Kidney capillary endothelial cell (primary cell): Measurements from ENCODE around the gene KLK5.
"Not testable (repeated sequence)": the region's sequence is repeated elsewhere in the genome, so short reads cannot be mapped to it uniquely, and the experiment has no call there.

Experiments used
- DNase-seq: peaks from one replicate; pipeline ENCODE4 v3.0.0-alpha.2; 2018; ENCODE audit warnings: low spot score

The KLK5 gene, protein sequence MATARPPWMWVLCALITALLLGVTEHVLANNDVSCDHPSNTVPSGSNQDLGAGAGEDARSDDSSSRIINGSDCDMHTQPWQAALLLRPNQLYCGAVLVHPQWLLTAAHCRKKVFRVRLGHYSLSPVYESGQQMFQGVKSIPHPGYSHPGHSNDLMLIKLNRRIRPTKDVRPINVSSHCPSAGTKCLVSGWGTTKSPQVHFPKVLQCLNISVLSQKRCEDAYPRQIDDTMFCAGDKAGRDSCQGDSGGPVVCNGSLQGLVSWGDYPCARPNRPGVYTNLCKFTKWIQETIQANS

DNA sequence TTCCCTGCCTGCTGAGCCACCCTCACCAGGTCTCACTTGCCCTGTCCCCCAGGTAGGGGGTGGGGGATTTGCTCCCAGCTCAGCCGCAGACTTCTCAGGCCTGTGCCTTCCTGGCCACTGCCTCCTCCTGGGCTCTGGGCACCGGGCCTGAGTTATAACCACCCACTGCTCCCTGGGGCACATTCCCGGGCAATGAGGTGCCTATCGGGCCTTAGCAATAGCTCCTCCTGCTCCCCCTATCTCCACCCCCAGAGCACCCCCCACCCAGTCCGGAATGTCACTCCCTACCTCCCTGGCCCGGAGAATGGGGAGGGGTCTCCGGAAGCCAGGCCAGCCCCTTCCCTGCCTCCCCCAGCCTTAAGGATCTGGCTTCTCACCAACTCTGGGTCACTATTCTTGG lies at the start of gene KLK5:
Gene KLK5, minus strand, starts transcription at position 129 of the 400 bp plus-strand sequence. CDS start 381 bp downstream, outside the sequence.
- no peak for DNase-seq

DNA sequence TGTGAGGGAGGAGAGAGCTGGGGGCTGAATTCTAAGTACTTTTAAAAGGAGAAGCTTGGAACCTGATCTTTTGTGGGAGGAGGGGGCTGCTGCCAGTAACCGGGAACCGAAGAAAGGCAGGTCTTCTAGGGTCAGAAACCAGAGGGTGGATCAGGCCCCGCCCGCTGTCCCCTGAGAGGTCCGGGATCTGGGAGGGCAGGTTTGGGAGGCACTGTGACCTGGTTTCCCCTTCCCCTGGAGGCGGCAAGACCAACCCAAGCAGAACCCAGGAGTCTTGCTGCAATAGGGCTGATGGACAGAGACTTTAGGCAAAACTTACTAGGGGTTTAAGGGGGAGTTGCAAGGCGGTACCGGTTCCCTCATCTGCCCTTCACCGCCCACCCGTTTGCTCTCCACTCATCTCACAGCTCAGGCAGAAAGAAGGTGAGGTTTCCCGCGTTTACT lies 49.3 kb upstream of the KLK5 start:
- no peak for DNase-seq

DNA sequence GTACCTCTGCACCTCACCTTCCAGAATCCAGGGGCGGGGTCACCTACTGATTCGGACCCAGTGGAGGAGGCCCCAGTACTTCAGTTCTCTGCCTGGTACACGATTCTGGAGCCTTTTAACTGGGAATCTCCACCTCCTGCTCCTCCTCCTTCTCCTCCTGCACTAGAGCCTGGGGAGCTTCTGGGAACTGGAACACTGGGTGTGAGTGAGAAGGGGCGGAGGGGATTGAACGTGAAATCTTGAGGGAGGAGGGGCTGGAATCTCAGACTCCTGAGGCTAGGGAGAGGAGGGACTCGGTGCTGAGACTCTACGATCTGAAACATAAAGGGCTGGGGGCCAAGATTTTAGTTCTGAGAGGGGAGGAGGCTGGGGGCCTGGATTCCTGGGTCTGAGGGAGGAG lies 48.7 kb upstream of the KLK5 start, which contains the start of gene KLK8:
Gene KLK8, minus strand, starts transcription at position 90 of the 400 bp plus-strand sequence. CDS start 437 bp downstream, outside the sequence.
- no peak for DNase-seq

DNA sequence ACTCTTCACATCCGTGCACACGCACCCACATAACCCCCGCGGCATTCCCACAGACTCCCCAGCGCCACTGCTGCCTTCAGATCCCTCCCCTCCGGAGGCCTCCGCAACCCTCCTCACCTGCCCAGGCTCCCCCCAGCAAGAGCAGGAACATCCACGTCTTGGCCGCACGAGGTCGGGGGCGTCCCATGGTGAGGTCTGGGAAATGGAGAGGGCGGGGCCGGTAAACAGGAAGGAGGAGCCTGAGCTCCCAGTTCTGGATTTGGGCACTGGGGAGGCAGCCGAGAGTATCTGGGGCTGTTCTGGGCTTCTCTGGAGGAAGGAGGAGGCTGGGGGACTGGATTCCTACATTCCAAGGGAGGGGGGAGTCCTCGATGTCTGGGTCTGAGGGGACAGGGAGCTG lies 48.1 kb upstream of the KLK5 start:
- no peak for DNase-seq

DNA sequence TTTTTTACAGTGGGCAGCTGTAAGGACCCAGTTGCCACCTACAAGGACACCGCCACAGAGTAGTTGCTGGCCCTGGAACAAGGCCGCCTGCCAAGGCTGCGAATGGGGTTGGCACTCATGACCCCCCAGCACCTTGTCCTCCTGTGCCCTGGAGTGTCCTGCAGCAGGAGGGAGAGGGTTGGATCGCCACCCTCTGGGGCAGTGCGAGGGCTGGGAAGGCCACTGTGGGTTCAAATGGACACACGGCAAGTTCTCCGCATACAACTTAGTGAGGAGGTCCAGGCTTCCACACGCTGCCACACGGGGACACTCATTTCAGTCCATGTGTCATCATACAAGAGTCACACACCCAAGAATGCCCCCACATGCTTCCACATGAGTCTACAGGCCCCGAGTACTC lies 47.6 kb upstream of the KLK5 start:
- DNase-seq, result no peak

DNA sequence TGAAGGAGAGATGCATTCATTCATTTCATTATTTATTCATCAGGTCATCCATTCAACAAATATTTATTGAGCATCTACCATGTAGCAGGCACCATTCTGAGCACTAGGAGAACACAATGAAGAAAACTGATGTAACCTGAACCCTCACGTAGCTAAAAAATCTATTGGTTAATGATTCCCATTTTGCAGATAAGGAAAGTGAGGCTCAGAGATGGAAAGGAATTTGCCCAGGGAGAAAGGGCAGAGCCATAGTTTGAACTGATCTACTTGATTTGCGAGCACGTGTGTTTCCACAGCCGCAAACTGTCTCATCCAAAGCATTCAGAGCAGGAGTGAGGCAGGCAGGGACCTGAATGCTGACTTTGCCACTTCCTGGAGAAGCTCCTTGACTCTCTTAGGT lies 45.8 kb upstream of the KLK5 start:
- DNase-seq, result no peak

DNA sequence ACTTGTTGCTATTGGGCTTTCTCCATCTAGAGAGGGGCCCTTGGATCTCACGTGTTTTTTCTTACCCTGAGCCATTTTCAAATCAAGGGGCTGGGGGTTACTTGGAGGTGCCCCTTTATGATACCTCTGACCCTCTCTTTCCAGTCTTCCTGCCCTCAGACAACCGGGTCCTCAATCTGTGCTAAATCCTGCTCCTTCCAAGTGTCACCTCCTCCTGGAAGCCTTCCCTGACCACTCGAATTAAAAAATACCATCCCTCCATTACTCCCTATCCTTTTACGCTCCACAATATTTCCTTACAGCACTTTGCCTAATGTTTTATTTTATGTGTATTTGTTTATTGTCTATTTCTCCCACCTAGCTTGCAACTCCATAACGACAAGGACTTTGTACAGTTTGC lies 45.2 kb upstream of the KLK5 start:
- no peak for DNase-seq

DNA sequence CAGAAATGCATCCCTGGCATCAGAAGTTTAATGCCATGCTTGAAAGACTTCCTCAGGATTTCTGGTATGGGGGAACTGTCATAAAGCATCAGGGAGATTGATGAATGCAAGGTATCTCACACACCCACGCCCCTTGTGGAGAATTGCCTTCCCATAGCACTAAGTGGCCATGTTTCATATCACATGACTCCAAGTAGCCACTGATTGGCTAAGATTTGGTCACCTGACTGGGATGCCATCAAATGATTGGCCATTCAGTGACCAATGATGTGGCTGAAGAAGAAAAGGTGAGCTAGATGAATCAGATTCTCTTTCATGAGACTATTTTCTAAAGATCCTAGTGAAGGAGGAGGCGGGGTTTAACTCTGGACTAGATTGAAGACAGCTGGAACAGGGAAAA lies 41.3 kb upstream of the KLK5 start:
- DNase-seq, result no peak

DNA sequence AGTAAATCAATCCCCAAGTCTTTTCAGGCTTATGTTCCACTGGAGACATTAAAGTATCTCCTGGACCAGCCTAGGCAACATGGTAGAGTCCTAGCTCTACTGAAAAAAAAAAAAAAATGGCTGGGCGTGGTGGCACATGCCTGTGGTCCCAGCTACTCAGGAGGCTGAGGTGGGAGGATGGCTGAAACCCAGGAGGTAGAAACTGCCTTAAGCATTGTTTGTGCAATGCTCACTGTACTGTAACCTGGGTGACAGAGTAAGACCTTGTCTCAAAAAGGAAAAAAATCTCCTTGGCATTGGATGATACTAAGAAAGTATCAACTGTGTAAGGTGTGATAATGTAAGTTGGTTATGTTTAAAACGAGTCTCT lies 39.8 kb upstream of the KLK5 start:
- DNase-seq, result no peak

DNA sequence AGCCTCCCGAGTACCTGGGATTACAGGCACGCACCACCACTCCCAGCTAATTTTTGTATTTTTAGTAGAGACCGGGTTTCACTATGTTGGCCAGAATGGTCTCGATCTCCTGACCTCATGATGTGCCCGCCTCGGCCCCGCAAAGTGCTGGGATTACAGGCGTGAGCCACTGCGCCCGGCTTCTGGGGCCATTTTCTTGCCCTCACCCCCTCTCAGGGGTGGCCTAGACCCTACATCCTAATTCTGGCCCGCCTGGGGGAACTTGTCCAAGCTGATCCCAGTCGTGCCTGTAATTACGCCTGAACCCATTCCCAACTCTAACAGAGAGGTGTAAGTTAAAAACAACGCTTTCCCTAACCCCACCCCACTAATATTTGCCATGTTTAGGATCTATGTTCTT lies 31.6 kb upstream of the KLK5 start:
- not testable (repeated sequence) for DNase-seq

DNA sequence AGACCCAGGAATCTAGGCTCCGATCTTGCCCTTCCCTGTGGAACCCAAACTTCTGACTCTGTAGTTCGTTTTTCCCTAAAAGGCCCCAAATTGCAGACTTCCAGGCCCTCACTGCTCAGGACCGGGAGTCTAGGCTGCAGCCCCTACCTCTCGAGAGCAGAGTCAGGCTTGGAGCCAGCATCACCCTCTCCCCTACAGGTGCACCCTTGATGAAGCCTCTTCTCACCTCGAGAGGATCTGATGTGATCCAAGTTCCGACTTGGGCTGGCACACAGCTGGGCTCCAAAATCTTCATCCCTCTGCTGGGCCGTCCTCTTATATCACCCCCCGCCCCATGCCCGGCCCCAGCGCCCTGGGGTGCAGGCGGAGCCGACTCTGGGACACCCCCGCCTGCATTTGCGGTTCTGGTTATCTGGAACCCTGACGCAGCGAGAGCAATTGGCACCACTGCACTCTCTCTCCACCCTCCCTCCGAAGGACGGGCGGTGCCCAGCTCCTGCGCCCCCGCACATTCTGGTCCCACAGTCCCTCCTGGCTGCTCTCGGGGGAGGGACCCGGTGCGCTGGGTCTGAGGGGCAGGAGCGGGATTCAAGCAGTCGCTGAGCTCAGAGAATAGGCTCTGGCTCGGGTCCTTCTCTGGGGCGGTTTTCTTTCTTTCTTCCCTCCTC lies 30.9 kb upstream of the KLK5 start, which contains the start of gene KLK7:
Gene KLK7, minus strand, starts transcription at position 293 of the 668 bp plus-strand sequence. CDS start 1,518 bp downstream, outside the sequence.
- DNase-seq, result no peak

DNA sequence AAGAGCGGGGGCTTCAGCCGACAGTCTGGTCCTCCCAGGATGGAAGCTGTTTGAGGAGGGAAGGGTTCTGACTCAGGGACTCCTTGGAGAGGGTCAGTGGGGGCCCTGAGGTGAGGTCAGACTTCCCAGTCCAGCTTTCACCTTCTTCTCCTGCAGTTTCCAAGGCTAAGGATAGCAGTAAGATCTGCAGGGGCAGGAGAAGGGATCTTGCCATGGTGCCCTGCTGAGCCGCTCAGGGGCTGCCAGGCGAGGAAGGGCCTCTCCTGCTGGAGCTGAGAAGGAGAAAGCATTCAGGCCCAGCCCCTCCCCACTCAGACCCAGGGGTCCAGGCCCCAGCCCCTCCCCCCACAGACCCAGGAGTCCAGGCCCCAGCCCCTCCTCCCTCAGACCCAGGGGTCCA lies 29.3 kb upstream of the KLK5 start:
- DNase-seq, result no peak

DNA sequence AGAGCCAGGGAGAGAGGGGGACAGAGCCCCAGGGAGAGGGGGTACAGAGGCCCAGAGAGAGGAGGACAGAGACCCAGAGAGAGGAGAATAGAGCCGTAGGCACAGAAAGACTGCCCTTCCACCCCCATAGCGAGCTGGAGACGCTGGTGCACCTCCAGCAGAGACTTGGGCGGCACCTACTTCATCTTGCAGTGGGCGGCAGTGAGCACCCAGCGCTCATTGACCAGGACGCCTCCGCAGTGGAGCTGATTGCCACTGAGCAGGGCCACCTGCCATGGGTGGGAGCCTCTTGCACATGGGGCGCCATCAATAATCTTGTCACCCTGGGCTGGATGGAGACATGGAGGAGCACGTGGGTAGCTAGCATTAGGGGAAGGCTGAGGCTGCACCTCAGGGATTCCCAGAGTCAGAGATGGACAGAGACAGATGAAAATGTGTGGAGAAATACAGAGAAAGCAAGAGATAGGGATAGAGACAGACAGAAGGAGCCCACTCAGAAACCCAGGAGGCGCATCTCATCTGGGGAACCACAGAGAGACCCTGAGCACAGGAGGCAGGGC lies 28.8 kb upstream of the KLK5 start:
- no peak for DNase-seq

DNA sequence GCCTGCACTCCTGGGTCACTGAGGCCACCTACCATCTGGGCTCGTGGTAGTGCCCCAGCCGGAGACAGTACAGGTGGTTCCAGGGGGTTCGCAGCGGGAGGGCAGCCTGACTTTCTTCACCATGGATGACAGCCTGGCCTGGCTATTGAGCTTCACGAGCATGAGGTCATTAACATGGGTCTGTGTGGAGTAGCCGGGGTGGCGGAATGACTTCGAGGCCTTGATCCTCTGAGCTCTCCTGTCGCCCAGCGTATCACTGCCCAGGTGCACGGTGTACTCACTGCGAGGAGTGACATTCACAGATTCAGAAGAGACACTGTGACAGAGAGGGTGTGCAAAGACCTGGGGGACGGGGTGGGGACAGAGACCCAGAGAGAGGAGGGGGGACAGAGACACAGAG lies 27.4 kb upstream of the KLK5 start:
- DNase-seq, result no peak

DNA sequence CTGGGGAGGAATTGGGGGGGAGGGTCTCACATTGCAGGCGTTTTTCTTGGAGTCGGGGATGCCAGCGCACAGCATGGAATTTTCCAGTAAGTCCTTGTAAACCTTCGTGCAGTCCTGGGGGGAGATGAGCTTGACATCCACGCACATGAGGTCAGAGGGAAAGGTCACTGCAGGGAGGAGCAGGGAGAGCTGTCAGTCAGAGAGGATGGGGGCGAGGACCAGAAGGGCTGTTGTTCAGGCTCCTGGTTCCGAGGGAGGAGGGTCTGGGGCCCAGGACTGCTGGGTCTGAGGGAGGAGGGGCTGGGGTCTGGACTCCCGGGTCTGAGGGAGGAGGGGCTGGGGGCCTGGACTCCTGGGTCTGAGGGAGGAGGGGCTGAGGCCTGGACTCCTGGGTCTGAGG lies 26.9 kb upstream of the KLK5 start:
- no peak for DNase-seq

DNA sequence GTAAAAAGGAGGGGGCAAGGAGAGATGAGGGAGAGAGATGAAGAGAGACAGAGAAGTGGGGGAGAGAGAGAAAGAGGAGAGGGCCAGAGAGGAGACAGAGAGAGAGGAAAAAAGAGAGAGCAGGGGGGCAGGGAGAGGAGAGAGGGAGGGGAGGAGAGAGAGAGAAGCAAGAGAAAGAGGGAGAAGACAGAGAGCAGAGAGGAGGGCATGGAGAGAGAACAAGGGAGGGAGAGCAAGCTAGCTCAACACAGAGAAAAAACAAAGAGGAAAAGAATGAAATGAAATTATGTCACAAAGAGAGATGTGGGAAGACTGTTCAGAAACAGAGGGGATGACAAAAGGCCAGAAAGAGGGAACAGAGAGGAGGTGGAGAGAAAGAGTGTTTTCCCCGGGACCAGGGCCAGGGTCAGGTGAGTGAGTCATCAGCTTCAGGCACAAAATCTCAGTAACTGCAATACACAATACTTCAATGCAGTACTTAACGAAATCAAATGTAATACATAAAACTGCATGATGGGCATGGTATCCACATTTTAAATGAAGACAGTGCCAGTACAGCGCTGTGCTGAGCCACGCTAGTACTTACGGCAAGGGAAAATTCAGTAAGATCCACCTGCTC lies 26.0 kb upstream of the KLK5 start:
- DNase-seq, result no peak

DNA sequence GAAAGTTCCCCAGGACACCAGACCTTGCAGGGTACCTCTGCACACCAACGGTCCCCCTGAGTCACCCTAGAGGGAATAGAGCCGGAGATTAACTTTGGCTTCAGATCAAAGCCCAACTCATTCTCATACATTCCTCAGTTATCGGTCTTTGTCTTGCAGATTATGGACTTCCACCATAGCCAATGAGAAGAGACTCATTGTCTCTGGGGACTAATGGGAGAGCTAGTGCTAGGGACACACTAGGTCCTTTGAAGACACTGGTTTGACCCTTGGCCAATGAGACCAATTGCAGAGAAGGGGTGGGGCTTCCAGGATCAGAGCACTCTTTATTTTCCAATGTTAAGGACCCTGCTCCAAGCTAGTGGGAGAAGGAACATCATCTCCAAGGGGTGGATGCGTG lies 24.8 kb upstream of the KLK5 start:
- DNase-seq, result no peak

DNA sequence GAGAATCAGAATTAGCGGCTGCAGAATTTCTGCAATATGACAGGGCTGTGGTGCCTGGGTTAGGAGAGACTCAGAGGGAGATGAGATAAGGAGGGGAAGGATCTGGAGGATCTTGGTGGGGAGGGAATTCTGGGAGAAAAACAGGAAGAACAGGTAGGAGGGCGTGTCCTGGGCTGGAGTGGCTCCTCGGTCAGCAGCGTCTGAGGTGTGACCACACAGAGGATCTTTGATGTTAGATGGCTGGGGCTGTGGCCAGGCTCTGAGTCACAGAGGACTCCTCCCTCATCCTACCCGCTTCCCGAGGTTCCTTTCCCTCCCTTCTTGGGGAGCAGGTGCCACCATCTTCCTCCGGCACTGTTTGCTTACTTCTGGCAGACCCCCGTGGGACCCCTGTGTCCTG lies 22.9 kb upstream of the KLK5 start:
- DNase-seq, result no peak

DNA sequence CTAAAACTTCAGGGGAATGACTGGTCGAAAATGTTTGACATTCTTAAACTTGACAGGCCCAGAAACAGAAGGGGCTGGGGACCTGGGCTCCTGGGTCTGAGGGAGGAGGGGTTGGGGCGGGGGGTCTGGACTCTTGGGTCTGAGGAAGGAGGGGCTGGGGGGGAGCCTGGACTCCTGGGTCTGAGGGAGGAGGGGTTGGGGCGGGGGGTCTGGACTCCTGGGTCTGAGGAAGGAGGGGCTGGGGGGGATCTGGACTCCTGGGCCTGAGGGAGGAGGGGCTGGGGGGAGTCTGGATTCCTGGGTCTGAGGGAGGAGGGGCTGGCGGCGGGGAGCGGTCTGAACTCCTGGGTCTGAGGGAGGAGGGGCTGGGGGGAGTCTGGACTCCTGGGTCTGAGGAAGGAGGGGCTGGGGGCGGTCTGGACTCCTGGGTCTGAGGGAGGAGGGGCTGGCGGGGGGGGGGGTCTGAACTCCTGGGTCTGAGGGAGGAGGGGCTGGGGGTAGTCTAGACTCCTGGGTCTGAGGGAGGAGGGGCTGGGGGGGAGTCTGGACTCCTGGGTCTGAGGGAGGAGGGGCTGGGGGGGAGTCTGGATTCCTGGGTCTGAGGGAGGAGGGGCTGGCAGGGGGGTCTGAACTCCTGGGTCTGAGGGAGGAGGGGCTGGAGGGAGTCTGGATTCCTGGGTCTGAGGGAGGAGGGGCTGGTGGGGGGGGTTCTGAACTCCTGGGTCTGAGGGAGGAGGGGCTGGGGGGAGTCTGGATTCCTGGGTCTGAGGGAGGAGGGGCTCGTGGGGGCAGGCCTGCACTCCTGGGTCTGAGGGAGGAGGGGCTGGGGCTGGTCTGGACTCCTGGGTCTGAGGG lies 22.1 kb upstream of the KLK5 start:
- DNase-seq, result no peak

DNA sequence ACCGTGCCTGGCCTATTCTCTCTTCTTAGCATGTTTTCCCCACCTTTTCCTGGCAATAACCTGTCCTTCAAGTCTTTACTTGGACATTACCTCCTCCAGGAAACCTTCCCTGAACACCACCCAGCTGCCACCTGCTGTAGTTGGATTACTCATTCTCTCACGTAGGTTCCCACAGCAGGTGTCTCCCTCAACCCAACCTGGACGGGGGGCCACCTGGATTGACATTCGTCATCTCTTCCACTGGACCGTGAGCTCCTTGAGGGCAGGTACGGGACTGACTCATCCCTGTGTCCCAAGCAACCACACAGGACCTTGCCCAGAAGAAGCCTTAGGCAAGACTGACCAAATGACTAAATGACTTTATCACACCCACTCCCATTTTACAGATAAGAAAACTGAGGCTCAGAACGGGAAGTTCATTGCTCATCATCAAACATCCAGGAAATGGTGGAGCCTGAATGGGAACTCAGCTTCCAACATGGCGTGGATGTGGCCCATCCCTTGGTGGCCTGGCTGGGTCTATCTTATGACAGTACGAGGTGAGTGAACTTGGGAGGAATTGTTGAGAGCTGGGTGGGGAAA lies 20.0 kb upstream of the KLK5 start:
- no peak for DNase-seq

DNA sequence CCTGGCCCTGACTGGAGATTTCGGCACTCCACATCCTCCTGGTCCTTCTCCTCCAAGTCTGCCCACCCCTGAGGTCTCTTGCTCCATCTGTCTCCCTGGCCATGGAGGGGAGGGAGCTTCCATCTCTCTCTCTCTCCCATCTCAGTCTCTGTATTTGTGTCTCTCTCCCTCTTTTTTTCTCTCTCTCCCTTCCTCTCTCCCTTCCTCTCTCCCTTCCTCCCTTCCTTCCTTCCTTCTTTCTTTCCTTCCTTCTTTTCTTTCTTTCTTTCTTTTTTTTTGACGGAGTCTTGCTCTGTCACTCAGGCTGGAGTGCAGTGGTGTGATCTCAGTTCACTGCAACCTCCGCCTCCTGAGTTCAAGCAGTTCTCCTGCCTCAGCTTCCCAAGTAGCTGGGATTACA lies 17.0 kb upstream of the KLK5 start:
- DNase-seq, result not testable (repeated sequence)

DNA sequence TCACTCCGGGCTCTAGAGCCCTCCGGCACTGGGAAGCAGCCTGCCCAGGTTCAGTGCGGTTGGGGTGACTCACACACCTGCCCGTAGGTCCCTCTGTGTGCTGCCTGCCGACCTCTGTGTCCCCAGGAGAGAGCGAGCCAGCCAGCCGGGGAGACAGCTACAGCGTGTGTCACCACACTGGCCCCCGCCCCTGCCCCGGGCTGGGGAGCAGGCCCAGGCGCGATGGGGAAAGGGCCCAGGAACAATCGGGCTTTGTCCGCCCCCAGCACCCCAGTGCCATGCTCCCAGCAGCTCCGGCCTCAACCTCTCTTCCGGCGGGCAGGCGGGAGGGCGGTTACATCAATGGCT lies 16.5 kb upstream of the KLK5 start, which contains the start of gene KLK6:
Gene KLK6, minus strand, starts transcription at position 179 of the 348 bp plus-strand sequence. CDS start 1,487 bp downstream, outside the sequence.
- no peak for DNase-seq
